NK-92 treated with Interleukin-12 subunit alpha and Interleukin-12 subunit beta, amount 100 ng/mL, for 24 hours (cell line): ENCODE data around the gene BRI3.

Source experiments
- DNase-seq: peaks from one replicate; lab custom pipeline; 2025; lab: John Stamatoyannopoulos, UW

Gene BRI3, protein sequence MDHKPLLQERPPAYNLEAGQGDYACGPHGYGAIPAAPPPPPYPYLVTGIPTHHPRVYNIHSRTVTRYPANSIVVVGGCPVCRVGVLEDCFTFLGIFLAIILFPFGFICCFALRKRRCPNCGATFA

GRCh38 chr7:98280791-98281756 lies at the start of gene BRI3:
BRI3 (plus strand) TSS chr7:98281686; CDS start chr7:98281796, 110 bp downstream.
- DNase-seq = peak; percentile 90

- no peak for DNase-seq
Observed at GRCh38 chr7:98232263-98232585, 49.3 kb upstream of the BRI3 start.

GRCh38 chr7:98232799-98233198 lies 48.7 kb upstream of the BRI3 start:
- DNase-seq = no peak

GRCh38 chr7:98233219-98234070 lies 48.0 kb upstream of the BRI3 start:
- no peak for DNase-seq

DNA sequence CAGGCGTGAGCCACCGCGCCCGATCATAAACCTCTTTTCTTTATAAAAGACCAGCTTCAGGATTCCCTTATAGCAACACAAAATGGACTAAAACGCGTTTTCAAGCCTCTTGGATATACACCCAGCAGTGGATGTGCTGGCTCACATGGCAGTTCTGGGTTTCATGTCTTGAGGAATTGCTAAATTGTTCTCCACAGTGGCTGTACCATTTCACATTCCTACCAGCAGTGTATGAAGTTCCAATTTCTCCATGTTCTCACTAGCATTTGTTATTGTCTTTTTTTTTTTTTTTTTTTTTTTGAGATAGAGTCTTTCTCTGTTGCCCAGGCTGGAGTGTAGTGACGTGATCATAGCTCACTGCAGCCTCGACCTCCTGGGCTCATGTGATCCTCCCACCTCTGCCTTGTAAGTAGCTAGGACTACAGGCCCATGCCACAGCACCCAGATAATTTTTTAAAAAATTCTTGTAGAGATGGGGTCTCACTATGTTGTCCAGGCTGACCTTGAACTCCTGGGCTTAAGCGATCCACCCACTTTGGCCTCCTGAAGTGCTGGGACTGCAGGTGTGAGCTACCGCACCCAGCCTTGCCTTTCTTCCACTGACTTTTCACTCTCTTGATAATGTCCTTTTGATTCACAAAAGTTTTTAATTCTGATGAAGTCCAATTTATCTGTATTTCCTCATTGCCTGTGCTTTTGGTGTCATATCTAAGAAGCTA lies 46.9 kb upstream of the BRI3 start:
- no peak for DNase-seq

- DNase-seq = no peak
Observed at GRCh38 chr7:98235901-98236300, 45.6 kb upstream of the BRI3 start.

GRCh38 chr7:98236355-98237185 lies 44.9 kb upstream of the BRI3 start:
- DNase-seq = no peak

DNA sequence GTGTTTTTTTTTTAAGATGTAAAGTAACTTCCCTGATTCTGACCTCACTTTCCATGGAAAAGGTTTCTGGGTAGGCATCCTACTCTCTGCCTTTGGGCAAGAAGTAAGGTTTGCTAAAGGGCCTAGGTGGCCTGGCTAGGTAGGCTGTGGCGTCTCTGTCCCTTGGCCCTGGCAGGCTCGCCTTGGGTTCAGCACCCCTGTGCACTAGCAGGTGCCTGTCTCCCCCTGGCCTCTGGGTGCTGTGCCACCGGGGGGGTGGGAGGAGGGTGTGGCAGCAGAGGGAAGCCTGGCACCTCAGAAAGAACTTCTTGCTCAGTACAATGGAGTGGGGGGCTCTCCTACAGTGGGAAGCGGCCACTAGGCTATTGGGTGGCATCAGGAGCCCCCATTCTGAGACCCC lies 43.4 kb upstream of the BRI3 start:
- DNase-seq = no peak

DNA sequence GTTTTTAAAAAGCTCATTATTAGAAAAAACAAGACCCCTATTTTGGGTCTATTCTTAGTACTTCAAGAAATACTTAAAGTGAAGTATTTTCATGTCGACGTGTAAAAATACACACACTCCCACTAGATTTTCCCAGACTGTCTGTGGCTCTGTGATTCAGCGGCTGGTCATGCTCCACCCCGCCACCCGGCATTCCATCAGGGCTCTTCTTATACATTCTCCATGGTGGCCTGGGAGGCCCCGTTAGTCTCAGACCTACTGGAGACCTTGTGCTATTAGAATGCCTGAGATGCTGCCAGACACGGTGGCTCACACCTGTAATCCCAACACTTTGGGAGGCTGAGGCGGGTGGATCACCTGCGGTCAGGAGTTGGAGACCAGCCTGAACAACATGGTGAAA lies 42.5 kb upstream of the BRI3 start:
- no peak for DNase-seq

DNA sequence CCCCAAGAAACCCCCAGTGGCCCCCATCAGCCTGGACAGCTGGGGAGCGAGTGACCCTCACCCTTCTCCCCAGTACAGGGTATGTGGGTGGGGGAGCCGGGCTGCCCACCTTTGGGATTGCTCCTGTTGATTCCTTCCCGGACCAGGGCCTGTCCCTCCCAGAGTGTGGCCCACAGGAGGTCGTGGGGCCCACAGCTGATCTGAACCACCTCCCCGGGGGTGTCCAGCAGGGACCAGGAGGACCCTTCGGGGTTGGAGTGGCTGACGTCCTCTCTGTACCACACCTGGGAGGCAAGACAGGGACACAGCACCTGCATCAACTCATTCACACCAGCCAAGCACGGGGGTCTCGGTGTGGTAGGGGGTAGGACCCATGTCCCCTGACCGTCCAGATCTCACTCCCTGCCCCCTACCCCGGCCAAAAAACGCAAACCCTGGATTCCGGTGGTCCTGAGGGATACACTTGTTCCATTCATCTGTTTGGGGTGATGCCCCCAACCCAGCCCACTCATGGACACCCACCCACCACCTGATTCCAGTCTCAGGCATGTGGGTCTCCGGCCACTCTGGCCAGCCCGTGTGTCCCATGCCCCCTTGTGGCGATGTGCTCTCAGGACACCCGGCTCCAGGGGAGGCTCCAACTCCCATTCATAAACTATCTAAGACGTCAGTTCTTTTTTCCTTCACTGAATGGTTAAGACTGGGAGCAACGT lies 40.4 kb upstream of the BRI3 start:
- no peak for DNase-seq

- DNase-seq = no peak
Observed at GRCh38 chr7:98241674-98242241, 39.7 kb upstream of the BRI3 start.

- no peak for DNase-seq
Observed at GRCh38 chr7:98242342-98242741, 39.1 kb upstream of the BRI3 start.

DNA sequence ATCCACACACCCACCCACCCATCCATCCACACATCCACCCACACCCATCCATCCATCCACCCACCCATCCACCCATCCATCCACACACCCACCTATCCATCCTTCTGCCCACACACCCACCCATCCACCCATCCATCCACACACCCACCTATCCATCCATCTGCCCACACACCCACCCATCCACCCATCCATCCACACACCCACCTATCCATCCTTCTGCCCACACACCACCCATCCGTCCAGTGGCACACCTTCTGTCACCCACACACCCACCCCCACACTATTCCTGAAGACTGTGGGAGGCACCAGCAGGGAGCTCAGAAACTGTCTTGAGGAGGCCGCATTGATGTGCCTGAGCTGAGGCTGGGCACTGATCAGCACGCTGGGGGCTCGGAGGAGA lies 38.6 kb upstream of the BRI3 start:
- DNase-seq = no peak

- no peak for DNase-seq
Observed at GRCh38 chr7:98244871-98245270, 36.6 kb upstream of the BRI3 start.

- DNase-seq = no peak
Observed at GRCh38 chr7:98248156-98248555, 33.3 kb upstream of the BRI3 start.

DNA sequence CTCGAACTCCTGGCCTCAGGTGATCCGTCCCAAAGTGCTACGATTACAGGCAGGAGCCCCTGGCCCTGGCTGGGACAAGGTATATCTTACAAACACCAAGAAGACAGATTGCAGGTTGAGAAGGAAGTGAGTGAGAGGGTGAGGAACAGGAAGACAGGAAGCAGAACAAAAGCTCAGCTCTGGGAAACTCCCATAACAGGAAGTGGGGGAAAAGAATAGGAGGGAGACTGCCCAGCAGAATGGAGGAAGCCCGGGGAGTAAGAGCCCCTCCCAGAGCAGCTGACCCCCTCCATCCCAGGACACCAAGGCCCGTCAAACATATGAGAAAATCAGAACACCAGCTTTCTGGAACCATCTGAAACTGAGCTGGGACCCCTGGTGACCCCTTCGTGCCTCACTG lies 32.4 kb upstream of the BRI3 start:
- DNase-seq = no peak

- DNase-seq = no peak
Observed at GRCh38 chr7:98250789-98251188, 30.7 kb upstream of the BRI3 start.

DNA sequence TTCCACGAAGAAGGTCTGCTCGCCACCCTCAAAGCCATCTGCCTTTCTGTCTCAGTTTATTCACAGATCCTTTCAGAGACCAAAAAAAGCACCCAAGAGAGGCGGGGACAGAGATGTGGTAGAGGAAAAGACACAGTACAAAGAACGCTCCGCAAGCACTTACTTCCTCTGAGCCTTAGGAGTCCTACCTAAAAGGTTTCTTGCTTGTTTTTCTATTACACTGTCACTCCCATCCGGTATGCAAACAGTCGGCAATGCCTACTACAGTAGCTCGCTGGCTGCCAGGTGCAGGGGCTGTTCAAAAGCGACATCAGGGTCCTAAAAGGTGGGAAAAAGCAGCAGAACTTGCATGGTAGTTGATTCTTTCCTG lies 30.3 kb upstream of the BRI3 start:
- no peak for DNase-seq

DNA sequence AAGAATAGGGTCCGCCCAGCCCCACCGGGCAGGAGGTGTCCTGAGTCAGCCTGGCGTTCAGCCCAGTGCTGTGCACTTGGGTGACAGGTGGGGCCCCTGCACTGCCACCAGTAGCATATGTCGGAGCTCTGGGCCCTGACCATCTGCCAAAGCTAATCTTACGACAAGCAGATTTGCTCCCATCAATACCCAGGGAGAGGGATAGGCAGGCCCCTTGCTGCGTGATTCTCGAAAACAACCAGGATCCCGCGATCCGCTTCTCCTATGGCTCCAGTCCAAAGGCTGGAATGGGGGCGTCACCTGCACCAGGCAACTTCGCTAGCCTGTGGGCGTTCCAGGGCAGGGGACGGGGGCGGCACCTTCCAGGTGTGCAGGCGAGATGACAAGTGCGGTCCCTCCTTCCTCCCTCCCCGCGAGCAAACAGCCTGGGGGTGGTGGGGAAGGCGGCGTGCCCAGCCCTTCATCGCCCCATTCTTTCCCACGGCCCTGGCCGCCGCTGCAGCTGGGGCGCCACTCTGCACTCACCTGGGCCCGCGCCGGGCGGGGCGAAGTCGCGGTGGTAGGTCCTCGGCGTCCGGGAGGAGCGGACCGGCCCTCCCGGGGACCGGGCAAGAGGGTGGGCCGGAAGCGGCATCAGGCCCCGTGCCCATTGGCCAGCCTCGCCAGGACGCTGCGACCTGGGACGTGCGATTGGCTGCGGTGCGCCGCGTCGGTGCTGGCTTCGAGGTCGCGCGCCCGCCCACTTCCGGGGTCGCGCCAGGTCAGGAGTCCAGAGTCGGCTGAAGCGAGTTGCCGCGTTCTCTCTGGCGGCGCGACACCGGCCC lies 29.7 kb upstream of the BRI3 start, which contains the start of gene TECPR1:
Gene TECPR1, minus strand, starts transcription at position 632 of the 824 bp plus-strand sequence. CDS start 6,086 bp downstream, outside the sequence.
- peak; percentile 93 for DNase-seq
